NCI-H1105 (cell line): ENCODE measurements around the gene LEP.
A peak's percentile ranks its signal among the peaks of the same experiment; 100 is the strongest.
"Not testable (repeated sequence)": the region's sequence is repeated elsewhere in the genome, so short reads cannot be mapped to it uniquely, and the experiment has no call there.

Experiments used
- DNase-seq: peaks from one replicate; lab custom pipeline; 2025; lab: John Stamatoyannopoulos, UW

The LEP gene

DNA sequence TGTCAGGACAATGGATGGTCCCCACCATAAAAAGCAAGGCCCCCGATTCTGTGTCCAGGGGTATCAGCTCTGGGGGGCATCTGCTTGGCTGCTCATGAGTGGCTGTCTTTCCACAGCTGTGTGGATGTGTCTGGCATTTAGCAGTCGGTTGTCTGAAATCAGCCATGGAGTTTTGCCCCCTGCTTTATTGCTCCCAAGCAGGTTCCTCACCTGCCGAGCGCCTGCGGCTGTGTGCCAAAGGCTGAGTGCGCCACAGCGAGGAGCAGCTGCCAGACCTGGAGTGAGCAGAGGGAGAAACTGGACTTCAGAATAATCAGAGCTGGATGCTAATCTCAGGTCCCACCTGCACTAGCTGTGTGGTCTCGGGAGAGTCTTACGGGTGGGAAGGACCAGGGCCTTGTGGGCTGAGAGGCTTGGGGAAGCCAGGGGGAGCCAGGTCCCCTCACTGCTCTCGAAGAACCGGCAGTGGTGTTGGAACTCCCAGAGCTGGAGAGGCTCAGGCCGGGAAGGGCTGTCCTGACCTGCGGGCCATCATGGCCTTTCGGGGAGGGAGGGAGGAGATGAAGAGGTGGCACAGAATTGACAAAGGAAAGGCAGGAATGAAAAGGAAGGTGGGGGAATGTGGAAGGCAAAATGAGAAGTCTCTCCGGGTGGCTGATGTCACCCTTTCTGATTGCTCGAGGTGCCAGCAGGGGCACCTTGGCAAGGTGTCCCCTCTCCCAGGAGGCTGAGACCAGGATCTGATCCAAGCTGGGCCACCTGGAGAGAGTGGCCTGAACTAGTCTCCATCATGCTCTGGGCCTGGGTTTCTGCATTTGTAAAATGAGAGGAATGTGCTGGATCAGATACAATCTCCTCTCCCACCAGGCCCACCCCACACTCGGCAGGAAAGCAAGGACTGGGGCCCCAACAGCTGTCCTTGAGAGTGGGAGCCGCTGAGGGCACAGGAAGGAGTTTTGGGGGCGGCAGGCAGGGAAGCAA is 30.2 kb upstream of the LEP start:
- DNase-seq: peak; percentile 64

DNA sequence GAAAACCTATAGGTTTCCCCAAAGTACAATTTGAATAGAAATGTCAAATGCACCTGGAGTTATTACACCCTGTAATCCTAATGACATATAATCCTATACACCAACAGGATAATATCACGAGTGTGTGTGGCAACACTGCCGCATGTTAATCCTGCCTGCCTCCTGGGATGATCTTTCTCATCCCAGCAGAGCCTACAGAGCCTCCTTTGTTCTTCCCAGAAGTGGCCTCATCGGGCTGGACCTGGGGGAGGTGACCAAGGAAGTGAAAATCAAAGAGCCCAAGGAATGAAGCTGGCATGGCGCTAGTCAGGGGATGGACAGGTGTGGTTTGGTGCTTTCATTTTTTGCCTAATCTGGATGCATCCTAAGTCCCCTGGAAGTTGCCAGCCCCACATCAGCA is 29.5 kb upstream of the LEP start:
- no peak for DNase-seq

DNA sequence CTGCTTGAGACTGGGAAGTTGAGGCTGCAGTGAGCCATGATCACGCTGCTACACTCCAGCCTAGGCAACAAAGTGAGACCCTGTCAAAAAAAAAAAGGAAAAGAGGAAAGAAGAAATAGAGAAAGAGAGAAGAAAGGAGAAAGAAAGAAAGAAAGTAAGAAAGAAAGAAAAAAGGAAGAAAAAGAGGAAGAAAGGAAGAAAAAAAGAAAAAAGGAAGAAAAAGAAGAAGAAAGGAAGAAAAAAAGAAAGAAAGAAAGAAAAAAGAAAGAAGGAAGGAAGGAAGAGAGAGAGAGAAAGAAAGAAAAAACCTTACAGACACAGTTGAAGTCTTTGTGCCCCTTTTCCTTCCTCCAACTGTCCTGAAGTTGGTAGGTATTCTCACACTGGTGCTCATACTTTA is 26.6 kb upstream of the LEP start:
- no peak for DNase-seq

DNA sequence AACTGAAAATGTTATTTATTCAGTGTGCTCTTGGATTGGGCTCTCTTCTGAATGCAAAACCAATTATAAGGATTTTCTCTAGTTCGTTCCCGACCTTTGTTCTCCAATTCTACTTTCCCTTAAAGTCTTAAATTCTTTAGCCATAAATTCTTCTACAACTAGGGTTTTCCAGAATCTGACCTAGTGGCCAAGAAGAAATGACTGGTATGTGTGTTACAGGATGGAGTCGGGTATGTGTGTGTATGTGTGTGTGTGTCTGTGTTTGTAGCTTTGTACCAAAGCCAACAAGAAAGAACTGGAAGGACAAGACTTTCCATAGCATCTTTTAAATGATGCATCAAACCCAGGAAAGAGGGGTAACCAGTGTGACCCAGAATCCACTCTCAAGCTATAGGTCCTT is 25.8 kb upstream of the LEP start:
- DNase-seq: no peak

GRCh38 chr7:128215739-128216138 is 25.3 kb upstream of the LEP start:
- no peak for DNase-seq

DNA sequence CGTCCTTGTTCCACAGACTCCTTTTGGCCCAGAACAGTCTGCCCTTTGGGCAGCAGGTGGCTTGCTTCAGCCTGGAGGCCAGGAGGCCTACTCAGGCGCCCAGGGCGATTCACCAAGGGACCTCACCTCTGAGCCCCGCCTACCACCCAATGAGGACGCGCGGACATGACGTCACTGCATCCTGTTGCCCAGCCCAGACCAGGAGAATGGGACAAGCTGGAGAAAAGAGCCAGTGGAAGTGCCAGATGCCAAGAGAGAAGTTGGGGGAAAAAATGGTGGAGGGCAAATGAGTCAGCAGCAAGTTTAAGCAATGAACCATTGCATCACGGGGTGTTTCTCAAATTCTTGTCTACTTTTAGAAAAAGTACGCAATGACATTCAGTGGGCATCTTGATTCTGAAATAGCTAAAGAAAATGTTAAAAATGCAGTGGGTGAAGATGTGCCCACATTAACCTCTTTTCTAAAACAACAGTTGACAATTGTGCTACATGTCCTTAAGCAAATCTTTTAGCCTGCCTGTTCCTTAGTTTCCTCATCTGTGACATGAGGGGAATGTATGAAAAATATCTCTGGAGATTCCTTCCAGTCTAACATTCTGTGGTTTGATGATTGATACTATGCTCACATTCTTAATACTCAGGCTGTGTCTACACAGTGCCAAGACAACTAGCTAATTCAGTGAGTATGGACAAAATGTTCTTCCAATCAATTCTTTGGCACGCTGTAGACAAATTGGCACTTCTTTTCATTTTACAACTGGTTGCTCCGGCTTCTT is 23.9 kb upstream of the LEP start:
- no peak for DNase-seq

GRCh38 chr7:128217967-128218652 is 23.0 kb upstream of the LEP start:
- DNase-seq: no peak

- DNase-seq: no peak
Measured at GRCh38 chr7:128219636-128220035, 21.4 kb upstream of the LEP start.

DNA sequence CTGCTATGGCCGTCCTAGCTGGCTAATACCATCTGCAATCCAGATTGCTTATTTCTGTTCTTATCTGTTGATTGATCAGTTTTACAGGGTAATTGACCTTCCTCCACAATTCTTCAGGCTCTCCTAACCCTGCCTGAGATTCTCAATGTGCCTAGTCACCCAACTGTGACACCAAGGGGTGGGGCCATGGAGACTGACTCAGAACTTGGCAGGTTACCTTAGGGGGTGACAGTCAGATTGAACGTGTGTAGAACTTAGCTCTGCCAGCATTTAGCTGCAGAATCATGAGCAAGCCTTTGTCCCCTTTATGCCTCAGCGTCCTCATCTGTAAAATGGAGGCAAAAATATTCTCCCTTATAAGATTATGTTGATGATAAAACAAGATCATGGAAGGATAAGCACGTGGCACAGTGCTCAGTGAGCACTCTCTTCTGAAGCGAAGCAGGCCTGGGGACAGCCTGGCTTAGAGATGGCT is 19.1 kb upstream of the LEP start:
- no peak for DNase-seq

DNA sequence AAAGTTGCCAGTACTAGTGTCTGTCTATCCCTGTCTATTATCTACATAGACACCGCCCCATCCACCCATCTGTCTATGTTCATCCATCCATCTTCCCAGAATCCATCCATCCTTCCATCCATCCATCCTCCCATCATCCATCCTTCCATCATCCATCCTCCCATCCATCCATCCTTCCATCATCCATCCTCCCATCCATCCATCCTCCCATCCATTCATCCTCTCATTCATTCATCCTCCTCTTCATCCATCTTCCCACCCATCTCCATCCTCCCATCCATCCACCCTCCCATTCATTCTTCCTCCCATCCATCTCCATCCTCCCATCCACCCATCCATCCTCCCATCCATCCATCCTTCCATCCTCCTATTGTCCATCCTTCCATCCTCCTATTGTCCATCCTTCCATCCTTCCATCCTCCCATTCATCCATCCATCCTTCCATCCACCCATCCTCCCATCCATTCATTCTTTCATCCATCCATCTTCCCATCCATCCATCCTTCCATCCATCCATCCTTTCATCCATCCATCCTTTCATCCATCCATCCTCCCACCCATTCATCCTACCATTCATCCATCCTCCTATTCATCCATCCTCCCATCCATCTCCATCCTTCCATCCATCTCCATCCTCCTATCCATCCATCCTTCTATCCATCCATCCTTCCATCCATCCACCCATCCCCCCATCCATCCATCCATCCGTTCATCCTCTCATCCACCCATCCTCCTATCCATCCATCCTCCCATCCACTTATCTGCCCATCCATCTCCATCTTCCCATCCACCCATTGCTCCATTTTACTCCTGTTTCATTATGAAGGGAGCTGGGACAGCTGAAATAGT is 14.7 kb upstream of the LEP start:
- no peak for DNase-seq

DNA sequence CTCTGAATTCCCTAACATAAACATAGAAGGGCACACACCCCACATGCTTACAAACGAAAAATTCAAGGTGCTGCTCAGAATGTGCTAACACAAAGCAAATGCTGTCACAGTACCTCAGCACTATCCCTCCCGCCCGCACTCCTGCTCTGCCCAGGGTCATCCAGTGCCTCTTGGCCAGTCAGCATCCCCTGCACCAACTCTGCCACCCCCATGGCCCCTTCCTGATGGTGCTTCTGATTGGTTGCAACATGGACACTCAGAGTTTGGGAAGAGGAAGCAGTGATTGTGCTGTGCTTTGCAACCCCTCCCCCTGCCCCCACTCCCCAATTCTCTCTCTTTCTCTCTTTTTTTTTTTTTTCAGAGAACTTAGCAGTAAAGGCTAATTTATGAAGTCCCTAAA is 13.8 kb upstream of the LEP start:
- no peak for DNase-seq

DNA sequence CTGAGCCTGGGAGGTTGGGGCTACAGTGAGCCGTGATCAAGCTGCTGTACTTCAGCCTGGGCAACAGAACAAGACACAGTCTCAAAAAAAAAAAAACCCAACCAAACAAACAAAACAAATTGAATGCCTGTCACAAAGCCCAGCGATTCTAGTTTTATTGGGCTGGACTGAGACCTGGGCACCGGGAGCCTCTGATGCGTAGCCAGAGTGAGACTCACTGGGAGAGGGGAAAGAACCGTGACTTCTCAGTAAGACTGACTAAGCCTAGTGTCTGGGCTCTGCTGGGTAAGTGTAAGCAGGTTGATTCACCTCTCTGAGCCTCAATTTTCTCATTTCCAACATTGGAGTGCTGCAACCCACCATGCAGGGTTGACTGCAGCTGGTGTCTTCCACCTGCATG is 10.1 kb upstream of the LEP start:
- no peak for DNase-seq

GRCh38 chr7:128231677-128232076 is 9.4 kb upstream of the LEP start:
- no peak for DNase-seq

GRCh38 chr7:128233471-128233870 is 7.6 kb upstream of the LEP start:
- no peak for DNase-seq

GRCh38 chr7:128234476-128235026 is 6.5 kb upstream of the LEP start:
- no peak for DNase-seq

GRCh38 chr7:128235471-128235870 is 5.6 kb upstream of the LEP start:
- no peak for DNase-seq

DNA sequence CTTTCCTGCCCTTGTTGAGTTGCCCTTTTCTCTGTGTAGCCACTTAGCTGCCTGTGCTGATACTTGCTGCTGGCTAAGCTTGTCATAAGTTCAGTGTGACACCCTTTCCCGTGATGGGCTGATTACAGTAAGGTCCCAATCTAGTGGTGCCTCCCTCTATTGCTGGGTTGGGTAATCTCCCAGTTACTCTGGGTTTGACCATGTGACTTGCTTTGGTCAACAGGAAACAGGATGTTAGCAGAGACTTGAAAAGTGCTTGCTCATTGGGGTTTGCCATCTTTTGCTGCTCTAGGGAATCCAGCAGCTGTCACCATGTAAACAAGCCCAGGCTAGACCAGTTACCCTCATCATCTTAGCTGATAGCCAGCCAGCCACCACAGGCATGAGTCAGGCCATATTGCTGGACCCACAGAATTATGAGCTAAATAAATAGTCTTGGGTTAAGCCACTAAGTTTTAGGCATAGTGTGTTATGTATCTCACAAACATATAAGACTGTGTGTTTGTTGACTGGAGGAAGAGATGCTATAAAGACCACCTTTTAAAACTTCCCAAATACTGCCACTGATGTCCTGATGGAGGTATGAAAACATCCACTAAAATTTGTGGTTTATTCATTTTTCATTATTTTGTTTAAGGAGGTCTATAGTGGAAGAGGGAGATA is 4.0 kb upstream of the LEP start:
- no peak for DNase-seq

- DNase-seq: not testable (repeated sequence)
Measured at GRCh38 chr7:128239146-128239545, 1.9 kb upstream of the LEP start.

DNA sequence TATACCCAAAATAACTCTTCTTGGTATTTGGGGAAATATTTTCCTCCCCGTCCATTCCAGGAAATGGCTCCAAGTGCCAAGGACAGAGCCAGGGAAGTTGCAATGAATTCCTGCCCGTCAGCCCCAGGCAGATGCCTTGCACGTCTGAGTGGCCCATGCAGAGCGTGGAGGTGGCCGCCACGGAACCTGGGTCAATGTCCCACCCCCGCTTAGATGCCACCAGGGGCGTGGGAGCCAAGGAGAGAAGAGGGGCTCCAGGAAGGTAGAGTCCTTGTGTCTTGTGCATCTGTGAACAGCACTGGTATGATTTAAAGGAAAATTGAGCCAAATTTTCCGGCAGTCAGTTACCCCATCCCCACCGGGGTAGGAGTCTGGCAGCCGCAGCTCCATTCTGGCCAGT is 1.6 kb downstream of the LEP start:
- DNase-seq: no peak

- no peak for DNase-seq
Measured at GRCh38 chr7:128243273-128243672, 2.2 kb downstream of the LEP start.

- no peak for DNase-seq
Measured at GRCh38 chr7:128244861-128245260, 3.8 kb downstream of the LEP start.
